Endothelial cell of umbilical vein (primary cell): ENCODE data around the gene IL1RL2. TPM values are rescaled to one million over a fixed set of nuclear protein-coding genes. Genes with fewer than 3 reads are reported as not detected.

ENCODE experiments used
- BruUV-seq: library from RNA; stranded (reverse); fragments of 400-500 nt; replicated peaks from 2 replicates; lab custom pipeline; 2021; lab: Mats Ljungman, UMichigan
- CTCF ChIA-PET: fragments of 300-600, 350-600 bp; sonication (Branson Sonifier 250); formaldehyde crosslinking; loops from one replicate; lab custom pipeline; 2021; ENCODE audit warnings: antibody characterized with exemption, inconsistent platforms; lab: Charles Lee
- POLR2A ChIA-PET: fragments of 300-600, 350-600 bp; sonication (Branson Sonifier 250); formaldehyde crosslinking; loops from one replicate; lab custom pipeline; 2021; ENCODE audit warnings: antibody characterized with exemption, inconsistent platforms; lab: Charles Lee
- DNase-seq: peaks from one replicate; pipeline ENCODE4 v3.0.0-alpha.2; 2011; ENCODE audit warnings: low read depth, low spot score
- FAIRE-seq: peaks from 2 replicates; lab custom pipeline; 2011; peaks lifted over from hg19 to GRCh38; lab: Jason Lieb, UNC
- H2AFZ ChIP-seq: 2 replicates; pipeline ENCODE4 v1.6.0; 2012; ENCODE audit warnings: low read depth, low read length, control low read depth, inconsistent platforms
- H3K27ac ChIP-seq: 2 replicates; pipeline ENCODE4 v1.5.1; 2011; ENCODE audit warnings: low read depth, mild to moderate bottlenecking, control low read depth, low read length, moderate library complexity; ENCODE audit not compliant: insufficient read depth
- H3K27me3 ChIP-seq, 2 experiments: 2 replicates each; pipeline versions ENCODE4 v1.6.0 to v1.6.1; 2011; ENCODE audit warnings: low read length in 2 of 2, mixed read lengths in 1 of 2; ENCODE audit not compliant: control insufficient read depth in 2 of 2, insufficient read depth in 2 of 2
- H3K36me3 ChIP-seq, 2 experiments: 2 replicates in 1 of 2; 3 replicates in 1 of 2; pipeline ENCODE4 v1.5.1; 2011; ENCODE audit warnings: low read length in 2 of 2, mild to moderate bottlenecking in 1 of 2, moderate library complexity in 1 of 2; ENCODE audit not compliant: control insufficient read depth in 2 of 2, insufficient read depth in 2 of 2; ENCODE audit errors: extremely low read depth in 1 of 2
- H3K4me1 ChIP-seq: 3 replicates; pipeline ENCODE4 v1.5.1; 2011; ENCODE audit warnings: mild to moderate bottlenecking, low read length; ENCODE audit not compliant: control insufficient read depth, insufficient read depth; ENCODE audit errors: extremely low read depth
- H3K4me2 ChIP-seq: 2 replicates; pipeline ENCODE4 v1.6.1; 2011; ENCODE audit warnings: low read length, control low read depth, mixed read lengths; ENCODE audit not compliant: insufficient read depth
- H3K4me3 ChIP-seq, 3 experiments: fragments of 200-600 bp in 1 of 3; sonication (generic), shearing (Covaris generic) in 1 of 3; replicated peaks in 1 of 3; 2 replicates each; pipeline ENCODE4 v1.5.1; 2011 to 2016; ENCODE audit warnings: control low read depth in 3 of 3, low read length in 3 of 3, mild to moderate bottlenecking in 2 of 3, inconsistent platforms in 1 of 3, low read depth in 1 of 3, moderate library complexity in 1 of 3; ENCODE audit not compliant: insufficient read depth in 1 of 3
- H3K79me2 ChIP-seq: 2 replicates; pipeline ENCODE4 v1.6.0; 2012; ENCODE audit warnings: low read length, inconsistent platforms; ENCODE audit not compliant: control insufficient read depth, insufficient read depth
- H3K9ac ChIP-seq: replicated peaks from 2 replicates; pipeline ENCODE3; 2011; ENCODE audit warnings: low read length, control low read depth; ENCODE audit not compliant: insufficient read depth; ENCODE audit errors: extremely low read depth
- H3K9me1 ChIP-seq: replicated peaks from 3 replicates; pipeline ENCODE4 v1.6.0; 2011; ENCODE audit warnings: mild to moderate bottlenecking, low read length; ENCODE audit not compliant: control insufficient read depth, insufficient read depth; ENCODE audit errors: extremely low read depth
- H3K9me3 ChIP-seq: replicated peaks from 2 replicates; pipeline ENCODE4 v1.5.1; 2012; ENCODE audit warnings: low read length, inconsistent platforms; ENCODE audit not compliant: control insufficient read depth, insufficient read depth
- H4K20me1 ChIP-seq: replicated peaks from 2 replicates; pipeline ENCODE3; 2011; ENCODE audit warnings: mild to moderate bottlenecking, low read length; ENCODE audit not compliant: control insufficient read depth, insufficient read depth; ENCODE audit errors: extremely low read depth
- CTCF ChIP-seq, 2 donors: IDR thresholded peaks; 1 replicate in 1 of 2; 2 replicates in 1 of 2; pipeline ENCODE4 v1.5.1; 2011; ENCODE audit warnings: low read length in 2 of 2, mild to moderate bottlenecking in 2 of 2, moderate library complexity in 2 of 2, control low read depth in 1 of 2, inconsistent platforms in 1 of 2, low read depth in 1 of 2; ENCODE audit not compliant: insufficient read depth in 1 of 2; ENCODE audit errors: extremely low read depth in 1 of 2
- EZH2 ChIP-seq: IDR thresholded peaks from 2 replicates; pipeline ENCODE4 v1.6.1; 2012; ENCODE audit warnings: borderline replicate concordance, low read depth, mild to moderate bottlenecking, moderate library complexity, low read length, inconsistent platforms; ENCODE audit not compliant: severe bottlenecking
- FOS ChIP-seq: IDR thresholded peaks from 2 replicates; pipeline ENCODE4 v1.6.1; 2011; ENCODE audit warnings: mild to moderate bottlenecking, low read length, moderate library complexity, borderline replicate concordance; ENCODE audit not compliant: insufficient read depth
- GATA2 ChIP-seq: IDR thresholded peaks from 2 replicates; pipeline ENCODE4 v1.7.0; 2011; ENCODE audit warnings: low read depth, mild to moderate bottlenecking, moderate library complexity, mixed read lengths, low read length; ENCODE audit not compliant: insufficient read length, insufficient read depth
- JUN ChIP-seq: IDR thresholded peaks from 2 replicates; pipeline ENCODE4 v1.6.1; 2011; ENCODE audit warnings: borderline replicate concordance, low read depth; ENCODE audit not compliant: insufficient read length, insufficient read depth
- MYC ChIP-seq: IDR thresholded peaks from one replicate; pipeline ENCODE4 v1.6.1; 2011; ENCODE audit warnings: mild to moderate bottlenecking, low read depth, low read length
- POLR2A ChIP-seq: IDR thresholded peaks from 2 replicates; pipeline ENCODE4 v1.6.1; 2012; ENCODE audit warnings: low read depth, mild to moderate bottlenecking, control low read depth, low read length
- POLR2AphosphoS5 ChIP-seq: IDR thresholded peaks from 2 replicates; pipeline ENCODE4 v1.6.1; 2012; ENCODE audit warnings: low read depth, mild to moderate bottlenecking, control low read depth, low read length, moderate library complexity; ENCODE audit not compliant: insufficient read depth
- dilution Hi-C: fragments of 300-500 bp; cut with MboI; formaldehyde crosslinking; loops from one replicate; pipeline ENCODE4 v1.15.0; 2019; ENCODE audit warnings: low sequenced_read_pairs; ENCODE audit not compliant: extremely low pct_ligation_motif_present
- intact Hi-C: fragments of 100-400 bp; cut with micrococcal nuclease; formaldehyde crosslinking; loops from one replicate; pipeline ENCODE4 v1.10.0; 2022
- polyA plus RNA-seq, 4 experiments: library from polyadenylated mRNA; depleted of rRNA in 3 of 4; stranded (reverse) in 3 of 4; unstranded in 1 of 4; fragments of >200 nt; gene quantifications; 2 replicates each; pipeline versions ENCODE4 v1.2.1 to v1.2.3, GENCODE V29; 2011 to 2012; ENCODE audit warnings: missing spikeins in 1 of 4
- total RNA-seq: library from RNA; stranded (reverse); gene quantifications from 2 replicates; pipeline ENCODE4 v1.2.3, GENCODE V29; 2021
- TF ChIP-seq, protein P1 (sequence below): IDR thresholded peaks from 2 replicates; pipeline ENCODE4 v1.6.1; 2011; ENCODE audit not compliant: insufficient read depth, insufficient read length

Gene IL1RL2
- total and polyA plus RNA-seq, 2 donors (not counting 3 experiments of a cell fraction or from before 2014, with no cell fraction given) = 0.11 TPM; not detected in 1

DNA sequence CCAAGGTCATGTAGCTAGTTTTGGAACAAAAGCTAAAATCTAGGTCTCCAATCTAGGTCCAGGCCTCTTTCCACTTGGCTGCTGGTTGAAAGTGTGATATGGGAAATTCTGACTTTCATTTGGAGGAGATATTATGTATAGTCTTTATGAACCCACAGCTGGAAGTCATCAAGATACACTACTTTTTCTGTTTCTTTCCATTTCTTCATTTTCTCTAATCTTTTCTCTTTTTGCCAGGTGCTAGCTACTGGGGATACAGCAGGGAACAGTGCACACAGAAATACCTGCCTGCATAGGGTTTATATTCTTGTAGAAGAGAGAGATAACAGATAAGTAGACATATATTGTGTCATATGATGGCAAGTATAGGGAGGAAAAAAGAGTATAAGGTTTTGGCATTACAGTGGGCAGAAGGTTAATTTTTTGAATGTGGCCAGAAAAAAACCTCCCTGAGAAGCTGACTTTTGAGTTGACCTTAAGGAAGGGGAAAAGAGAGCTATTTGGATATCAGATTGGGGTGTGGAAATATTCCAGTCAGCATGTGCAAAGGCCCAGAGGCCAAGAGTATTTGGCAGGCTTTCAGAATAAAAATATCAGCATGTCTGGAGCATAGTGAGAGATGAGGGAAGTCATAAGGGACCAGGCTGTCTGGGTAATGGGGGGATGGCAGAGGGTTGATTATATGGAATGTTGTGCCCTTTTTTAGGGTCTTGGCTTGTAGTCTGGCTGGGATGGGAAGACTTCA, 28.6 kb upstream of the IL1RL2 start:
- POLR2A ChIA-PET = no interaction called here
- Histone ChIP-seq H3K79me2 (no peaks in the 10 kb centered on the region), H3K9me3 (no peaks in the 10 kb centered on the region), H3K27me3 (no peaks in the 10 kb centered on the region), H2AFZ (no peak overlapping the region), H3K9me1 (no peaks in the 10 kb centered on the region), H3K4me2 (no peak overlapping the region), H3K9ac (no peak overlapping the region), H3K4me3 (no peak overlapping the region), H3K36me3 (peaks cover 0 to 4% of the 10 kb centered on the region in 2 experiments), H3K4me1 (no peaks in the 10 kb centered on the region), H4K20me1 (no peaks in the 10 kb centered on the region), H3K27ac (no peak overlapping the region)
- CTCF ChIA-PET = interaction anchor here (1.2 to 2.5 kb wide), 3 partner anchors 9 to 138 kb away, joined by 3 to 10 read pairs (median 4); no protein-coding TSS in a partner anchor
- BruUV-seq = no TSS peak
- intact Hi-C loops = no loop called here
- dilution Hi-C loops = no loop called here
- FAIRE-seq (no peak), DNase-seq (no peak)
- no peak for TF ChIP-seq FOS
- no peak for TF ChIP-seq GATA2
- no peak for TF ChIP-seq EZH2
- no peak for TF ChIP-seq POLR2AphosphoS5
- no peak for TF ChIP-seq MYC
- no peak for TF ChIP-seq CTCF (IDR thresholded peaks at IDR 0.05; ENCODE audit: extremely low read depth in 1 of 2, insufficient read depth in 1 of 2, low read depth in 1 of 2, low read length in 2 of 2)
- TF ChIP-seq POLR2A = no peak
- TF ChIP-seq JUN = no peak
- TF ChIP-seq, protein P1, sequence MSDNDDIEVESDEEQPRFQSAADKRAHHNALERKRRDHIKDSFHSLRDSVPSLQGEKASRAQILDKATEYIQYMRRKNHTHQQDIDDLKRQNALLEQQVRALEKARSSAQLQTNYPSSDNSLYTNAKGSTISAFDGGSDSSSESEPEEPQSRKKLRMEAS = no peak
